GM19238 (cell line): ENCODE results near the gene FCN3.
"Not testable (repeated sequence)": the region's sequence is repeated elsewhere in the genome, so short reads cannot be mapped to it uniquely, and the experiment has no call there.

Source experiments
- DNase-seq: peaks from one replicate; pipeline ENCODE4 v3.0.0; 2011; ENCODE audit warnings: low spot score; ENCODE audit not compliant: insufficient read length

The FCN3 gene

DNA sequence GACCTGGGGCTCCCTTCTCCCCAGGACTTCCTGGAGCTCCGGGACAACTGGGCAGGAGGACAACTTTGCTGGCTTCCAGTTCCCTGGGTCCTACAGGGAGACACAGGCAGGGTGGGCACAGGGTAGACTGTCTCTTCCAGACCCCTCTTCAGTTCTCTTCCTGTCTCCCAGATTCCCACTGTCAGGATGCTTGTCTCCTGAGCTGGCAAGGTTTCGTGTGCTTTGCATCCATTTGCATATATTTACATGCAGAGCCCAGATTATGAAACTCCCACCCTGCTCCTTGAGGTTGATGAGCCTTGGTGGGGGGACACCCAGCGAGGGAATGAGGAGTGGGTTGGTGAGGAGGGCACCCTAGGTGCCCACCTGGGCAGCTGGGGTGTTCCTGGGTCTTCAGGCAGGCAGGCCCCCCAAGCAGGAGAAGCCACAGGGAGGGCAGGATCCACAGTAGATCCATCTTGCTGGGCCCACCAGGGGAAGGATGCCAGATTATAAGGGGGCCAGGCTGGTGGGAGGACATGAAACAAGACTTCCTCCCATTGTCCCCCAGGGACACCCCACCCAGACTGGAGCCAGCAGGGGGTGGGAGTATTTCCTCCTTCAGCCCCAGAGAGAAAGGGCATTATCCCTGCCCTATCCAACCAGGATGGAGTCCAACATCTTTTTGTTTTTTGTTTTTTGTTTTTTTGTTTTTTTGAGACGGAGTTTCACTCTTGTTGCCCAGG, at the start of gene FCN3:
FCN3 (minus strand) TSS at position 463 of the 725 bp plus-strand sequence; CDS start at position 457, 6 bp downstream.
- no peak for DNase-seq

DNA sequence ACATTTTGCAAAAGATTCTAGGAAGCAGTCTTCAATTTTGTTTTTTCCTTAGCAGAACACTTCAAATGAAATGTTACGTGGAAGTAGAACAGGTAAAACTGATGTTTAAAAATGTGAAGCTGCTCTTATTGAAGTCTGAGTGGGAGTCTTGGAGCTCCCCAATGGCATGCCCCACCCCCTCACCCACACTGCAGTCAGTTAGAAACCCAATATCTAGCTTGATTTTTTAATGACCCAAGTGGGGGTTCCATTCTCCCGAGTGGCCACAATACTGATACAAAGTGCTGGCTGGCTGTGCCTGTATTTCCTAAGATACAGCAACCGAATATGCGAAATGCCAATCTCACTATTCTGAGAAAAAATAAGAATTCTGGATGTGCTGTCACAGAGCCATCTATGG, 49.1 kb upstream of the FCN3 start:
- DNase-seq: no peak

DNA sequence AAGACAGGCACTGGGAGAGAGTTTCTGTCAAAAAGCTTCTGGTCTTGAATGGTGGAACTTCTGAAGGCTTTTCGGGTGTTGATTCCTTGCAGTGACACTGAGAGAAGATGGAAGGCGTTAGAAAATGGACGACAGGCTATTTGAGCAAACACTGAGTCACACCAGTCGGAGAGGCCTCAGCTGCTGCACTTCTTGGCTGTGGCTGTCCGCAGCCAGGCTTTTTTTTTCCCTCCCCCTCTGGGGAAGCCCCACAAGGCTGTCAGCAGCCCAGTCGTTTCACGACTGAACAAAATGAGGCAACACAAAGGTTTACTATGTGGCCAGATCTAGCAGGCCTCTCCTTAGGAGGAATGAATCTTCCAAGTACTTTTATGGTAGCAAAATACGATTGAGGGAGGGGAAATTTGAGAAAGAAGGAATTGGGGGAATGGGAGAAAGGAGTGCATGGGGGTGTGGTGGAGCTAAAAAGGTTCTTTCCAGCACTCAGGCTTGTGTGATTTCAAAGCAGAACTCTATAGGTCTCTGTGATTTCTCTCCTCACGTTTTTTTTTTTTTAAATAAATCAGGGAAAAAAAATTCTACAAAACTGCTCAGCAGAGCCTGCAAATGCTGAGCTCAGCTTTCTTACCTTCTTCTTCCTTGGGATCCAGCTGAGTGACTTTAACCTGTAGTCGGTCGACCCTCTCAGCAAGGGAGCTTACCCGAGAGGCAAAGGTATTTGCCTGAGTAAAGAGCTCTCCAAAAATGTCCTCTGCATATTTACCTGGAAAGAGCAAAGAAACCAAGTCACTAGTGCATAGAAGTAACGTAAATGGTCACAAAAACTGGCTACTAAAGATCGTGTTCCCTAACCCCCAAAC, 43.9 kb upstream of the FCN3 start:
- DNase-seq: no peak

DNA sequence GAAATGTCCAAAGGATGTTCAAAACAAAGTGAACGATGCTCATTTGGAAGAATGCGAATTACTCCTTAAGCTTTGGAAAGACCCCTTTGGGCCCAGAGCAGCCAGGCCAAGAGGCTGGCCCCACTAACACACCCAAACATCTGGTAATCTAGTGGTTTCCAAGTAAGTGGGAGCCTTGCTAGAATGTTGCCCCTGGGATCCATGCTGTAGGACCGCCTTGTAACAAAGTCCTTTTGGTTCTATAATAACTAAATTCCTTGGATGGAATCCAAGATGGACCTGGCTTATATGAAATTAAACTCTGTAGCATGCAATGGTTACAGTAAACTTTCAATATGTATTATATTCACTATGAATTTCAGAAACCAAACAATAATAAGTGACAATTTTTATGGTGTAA, 43.1 kb upstream of the FCN3 start:
- DNase-seq: no peak

DNA sequence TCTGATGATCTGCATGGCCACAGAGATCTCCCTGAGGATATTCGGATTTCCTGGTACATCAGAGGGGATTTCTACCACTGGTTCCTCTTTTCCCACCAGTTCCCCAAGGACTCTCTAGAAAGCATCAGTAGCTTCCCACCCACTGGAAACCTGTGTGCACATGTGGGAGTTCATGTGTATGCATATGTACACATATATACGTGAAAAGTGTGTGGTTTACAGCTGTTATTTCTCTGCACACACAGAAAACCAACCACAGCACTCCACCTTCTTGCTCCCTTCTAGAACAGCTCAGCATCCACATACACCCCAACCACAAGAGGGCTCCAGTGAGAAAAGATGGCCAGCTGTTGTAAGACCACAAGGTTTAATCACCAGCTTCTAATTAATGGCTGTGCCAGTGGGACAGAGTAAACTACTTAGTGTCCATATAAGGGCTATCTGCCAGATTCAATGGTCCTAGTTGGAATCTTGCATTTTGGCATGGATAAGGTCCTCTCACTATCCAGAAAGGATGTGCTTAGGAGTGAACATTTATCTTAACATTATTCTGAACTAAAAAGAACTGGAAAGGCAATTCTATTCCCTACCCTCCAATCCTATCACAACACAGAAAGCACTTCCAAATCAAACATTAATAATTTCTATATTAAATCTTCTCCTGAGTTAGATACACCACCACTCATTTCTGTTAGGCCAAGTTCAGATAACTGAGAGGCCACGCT, 41.9 kb upstream of the FCN3 start:
- no peak for DNase-seq

DNA sequence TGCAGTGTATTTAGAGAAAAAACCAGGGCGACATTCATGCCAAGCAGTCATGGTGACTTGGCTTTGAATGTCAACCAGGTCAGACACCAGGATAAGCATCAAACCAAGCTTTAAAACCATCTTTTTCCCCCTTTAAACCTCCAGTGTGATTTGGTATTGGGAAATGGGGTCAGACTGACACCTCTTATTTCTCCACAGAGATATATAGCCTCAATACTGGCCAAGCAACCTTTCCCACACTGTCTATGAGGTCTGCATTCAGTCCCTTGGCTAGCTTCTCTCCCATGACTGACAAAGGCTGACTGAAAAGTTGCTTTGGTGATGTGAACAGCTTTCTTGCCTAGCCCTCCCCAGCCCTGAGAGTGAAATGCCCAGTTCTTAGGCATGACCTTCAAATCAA, 39.5 kb upstream of the FCN3 start:
- no peak for DNase-seq

DNA sequence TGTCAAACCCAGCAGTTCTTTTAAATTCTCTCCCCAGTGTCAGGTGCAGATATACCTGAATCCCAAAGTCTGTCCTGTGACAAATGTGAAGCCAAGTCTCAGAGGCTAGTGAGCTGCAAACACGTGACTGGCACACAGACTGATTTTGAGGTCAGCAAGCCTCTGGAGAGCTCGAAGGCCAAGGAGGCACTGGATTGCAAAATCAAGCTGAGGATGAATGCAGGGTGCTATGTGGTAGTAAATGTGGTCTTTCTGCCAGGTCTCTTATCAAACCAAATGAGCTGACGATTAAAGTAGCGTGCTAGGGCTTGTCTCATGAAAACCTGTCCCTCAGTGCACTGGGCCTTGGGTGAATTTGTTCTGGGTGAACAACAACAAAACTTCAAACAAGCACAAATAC, 38.4 kb upstream of the FCN3 start:
- DNase-seq: no peak

DNA sequence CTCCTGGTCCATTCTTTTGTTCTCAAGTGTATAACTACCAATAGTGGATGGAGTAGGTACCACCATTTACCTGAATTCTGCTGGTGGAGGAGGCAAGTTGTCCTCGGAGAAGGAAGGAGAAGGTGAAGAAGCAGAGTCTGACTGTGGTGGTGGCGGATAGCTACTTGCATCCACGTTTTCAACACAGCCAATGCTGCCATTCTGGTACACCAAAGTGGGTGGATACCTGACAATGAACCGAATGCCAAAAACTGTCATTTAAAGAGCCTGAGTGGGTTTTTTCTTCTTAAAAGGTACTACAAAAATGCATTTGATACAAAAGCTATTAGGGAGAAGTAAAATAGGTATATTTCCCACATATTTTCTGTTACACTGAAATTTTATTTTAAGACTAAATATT, 37.9 kb upstream of the FCN3 start:
- no peak for DNase-seq

DNA sequence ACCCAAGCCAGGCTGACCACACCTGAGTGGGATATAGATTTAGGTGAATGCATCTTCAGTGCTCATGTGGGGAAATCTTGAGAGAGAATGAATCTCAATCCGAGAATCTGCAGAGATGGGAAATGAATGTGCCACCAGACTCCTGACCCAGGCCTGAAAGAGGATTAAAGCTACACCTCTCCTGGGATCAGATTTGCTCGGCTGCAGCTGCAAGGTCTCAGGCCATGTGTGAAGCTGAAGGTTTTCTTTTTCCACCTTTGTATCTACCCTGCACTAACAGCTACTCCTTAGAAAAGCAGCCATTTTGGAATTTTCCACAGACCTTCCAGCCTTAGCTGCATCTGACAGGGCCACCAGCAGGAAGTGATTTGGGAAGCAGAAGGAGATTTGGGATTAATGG, 36.1 kb upstream of the FCN3 start:
- DNase-seq: no peak

DNA sequence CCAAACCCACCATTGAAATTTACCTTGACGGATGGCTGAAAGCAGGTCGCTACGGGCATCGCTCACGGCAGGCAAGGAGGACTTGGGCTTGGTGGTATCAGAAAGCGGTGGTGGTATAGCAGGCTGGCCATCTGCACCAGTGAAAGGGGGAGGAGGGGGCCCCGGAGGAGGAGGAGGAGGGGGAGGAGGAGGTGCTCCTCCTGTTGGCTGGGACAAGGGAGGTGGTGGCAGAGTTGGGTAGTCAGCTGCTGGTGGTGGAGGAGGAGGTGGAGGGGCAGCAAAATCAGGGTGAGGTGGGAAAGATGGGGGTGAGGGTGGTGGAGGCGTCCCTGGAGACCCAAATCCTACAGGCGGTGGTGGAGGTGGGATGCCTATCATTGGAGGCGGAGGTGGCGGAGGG, 35.0 kb upstream of the FCN3 start:
- no peak for DNase-seq

DNA sequence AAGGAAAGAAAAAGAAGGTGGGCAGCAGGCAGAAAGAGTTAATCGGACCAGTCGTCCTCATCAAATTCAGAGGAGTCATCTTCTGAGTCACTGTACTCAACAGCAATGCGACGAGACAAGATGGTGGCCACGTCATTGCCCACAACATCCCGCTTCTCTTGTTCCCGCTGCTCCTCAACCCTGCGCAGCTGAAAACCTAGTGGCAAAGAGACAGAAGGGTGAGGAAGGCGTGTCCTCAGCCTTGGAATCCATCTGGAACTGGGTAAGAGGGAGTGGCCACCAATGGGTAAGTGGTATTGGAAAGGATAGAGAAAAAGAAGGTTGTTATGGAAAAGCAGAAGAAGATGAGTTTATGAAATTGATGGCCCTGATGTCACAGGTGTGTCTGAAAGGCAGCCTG, 33.5 kb upstream of the FCN3 start:
- no peak for DNase-seq

DNA sequence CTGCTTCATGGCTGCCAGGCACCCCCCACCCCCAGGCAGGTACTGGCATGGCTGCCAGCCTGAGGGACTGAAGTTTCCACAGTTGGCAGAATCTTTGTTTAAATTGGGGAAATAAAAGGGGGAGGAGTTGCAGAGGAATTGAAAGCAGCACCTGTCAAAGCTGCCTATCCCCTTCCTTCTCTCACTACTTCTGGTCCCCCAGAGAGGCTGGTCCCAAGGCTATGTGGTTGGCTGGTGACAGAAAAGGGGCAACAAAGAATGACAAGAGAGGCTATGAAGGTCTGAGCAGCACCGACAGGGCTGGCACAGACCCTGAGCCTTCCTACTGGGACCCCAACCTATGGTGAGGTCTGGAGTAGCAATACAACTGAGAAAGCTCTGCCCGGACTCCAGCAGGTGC, 32.2 kb upstream of the FCN3 start:
- DNase-seq: not testable (repeated sequence)

DNA sequence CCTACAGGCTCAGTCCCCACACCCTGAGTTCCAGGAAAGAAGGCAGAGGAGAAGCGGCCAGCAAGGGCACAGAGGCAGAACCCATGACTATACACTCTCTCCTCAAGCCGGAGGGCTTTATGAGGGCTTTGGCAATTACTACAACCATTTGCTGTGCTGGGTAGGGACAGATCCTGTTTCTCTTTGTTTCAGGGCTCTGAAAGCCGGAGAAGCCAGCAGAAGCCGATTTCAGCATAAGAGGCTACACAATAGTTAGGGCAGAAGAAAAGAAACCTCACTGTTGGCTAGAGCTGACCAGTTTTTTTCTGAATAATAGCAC, 31.7 kb upstream of the FCN3 start:
- no peak for DNase-seq

DNA sequence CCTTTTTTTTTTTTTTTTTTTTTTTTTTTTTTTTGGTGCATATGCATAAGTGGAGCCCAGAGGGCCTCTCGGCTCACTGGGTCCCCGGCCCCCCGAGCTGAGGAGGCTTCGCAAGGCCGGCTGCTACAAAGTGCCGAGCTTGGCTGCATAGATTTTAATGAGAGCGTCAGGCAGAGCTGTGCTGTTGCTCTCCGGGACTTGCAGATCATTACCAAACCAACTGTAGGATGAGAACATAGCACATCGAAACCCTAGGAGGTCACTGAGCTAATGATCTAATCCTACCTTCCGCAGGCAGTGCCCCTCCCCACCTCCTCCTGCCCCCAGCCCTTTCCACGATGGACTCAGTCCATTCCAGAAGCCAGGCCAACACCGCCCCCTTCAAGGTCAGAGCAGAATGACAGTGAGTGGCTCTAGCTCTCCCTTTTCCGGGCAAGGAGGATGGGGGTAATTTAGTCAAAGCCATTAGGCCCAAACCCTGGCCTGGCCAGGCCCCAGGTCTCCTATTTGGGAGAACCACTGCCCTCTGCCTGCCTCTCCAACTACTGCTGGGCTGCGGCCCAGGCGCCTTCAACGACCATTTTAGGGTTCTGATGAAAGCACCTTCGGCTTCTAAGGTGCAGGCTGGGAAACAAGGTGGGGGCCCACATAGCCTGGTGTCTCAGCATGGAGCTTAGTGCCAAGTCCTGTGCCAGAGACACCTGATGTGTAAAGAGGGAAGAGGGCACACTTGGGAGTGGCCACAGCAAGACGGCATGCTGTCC, 31.2 kb upstream of the FCN3 start:
- not testable (repeated sequence) for DNase-seq

DNA sequence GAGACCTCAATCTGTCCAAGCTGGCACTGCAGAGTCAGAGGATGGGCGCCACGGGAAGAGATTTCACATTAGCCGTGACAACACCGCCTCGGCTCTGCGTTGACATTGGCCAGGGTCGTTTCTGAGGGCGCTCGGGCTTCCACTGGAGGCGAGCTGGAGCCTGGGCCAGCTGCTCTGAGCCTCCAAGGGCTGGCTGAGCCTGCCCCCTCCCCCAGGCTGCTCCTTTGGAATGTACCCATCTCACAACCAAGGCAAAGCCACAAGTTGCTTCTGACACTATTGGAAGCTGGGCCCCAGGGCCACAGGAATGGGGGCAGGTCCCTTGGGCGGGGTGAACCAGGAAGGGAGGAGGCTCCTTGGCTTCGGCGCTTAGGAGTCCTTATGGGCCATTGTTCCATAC, 30.4 kb upstream of the FCN3 start:
- no peak for DNase-seq

DNA sequence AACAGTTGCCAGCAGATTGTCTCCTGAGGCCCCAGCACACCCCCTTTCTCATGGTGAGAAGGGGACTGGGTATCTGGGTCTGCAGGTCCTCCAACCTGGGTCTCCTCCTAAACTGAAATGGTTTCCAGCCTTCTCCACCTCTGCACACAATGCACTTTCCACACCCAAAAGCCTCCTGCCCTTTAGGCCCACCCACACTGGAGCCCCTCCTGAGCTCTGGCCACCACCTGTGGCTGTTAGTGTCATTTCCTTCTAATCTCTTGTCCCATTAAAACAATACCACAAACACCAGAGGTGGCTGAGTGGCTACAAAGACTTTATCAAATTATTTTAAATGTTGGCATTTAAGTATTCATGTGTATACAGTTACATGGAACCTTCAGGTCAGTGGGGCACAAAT, 29.3 kb upstream of the FCN3 start:
- DNase-seq: no peak

DNA sequence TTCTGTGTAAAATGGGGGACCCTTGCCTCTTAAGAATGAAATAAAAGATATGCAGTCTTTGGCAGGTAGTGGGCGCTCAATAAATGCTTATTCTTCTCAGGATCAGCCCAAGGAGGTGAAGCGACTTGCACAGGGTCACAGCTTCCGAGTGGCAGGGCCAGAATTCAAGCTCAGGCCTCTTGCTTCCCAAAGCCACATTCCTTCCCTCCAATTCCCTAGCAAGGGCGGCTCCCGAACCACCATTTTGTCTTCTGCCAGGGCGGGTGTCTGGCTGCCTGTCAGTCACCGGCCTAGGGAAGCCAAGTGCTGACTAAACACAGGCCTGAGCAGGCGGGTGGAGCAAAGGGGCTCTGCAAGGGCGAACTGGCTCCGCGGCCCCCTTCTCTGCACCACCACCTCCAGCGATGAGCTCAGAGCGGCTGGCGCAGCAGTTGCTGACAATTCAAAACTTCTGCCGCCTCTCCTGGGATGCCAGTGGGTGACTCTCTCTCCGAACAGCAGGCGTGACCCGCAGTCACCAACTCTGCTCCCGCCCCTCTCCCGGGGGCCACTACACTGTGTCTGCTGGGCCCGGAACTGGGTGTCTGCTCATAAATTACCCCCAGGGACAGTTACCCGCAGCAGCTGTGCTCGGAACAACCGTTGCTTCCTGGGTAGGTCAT, 28.6 kb upstream of the FCN3 start:
- peak; percentile 65 for DNase-seq

DNA sequence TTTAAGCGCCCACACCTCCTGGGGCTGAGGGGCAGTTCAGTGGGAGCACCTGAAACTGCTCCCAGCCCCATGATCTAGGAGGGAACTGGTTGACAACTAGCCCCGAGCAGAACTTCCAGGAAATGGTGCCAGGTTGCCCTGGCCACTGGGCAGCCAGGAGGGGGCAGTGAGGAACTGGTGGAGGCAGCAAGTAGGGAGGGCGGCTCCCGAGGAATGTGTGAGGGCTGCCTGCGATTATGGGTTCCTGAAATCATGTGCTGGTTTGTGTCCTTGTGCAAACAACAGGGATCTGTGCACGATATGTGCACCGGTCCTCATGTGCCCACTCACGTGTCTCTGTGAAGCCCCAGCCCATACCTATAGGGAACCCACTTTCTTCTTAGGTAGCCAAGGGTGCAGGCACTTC, 27.7 kb upstream of the FCN3 start:
- DNase-seq: no peak

DNA sequence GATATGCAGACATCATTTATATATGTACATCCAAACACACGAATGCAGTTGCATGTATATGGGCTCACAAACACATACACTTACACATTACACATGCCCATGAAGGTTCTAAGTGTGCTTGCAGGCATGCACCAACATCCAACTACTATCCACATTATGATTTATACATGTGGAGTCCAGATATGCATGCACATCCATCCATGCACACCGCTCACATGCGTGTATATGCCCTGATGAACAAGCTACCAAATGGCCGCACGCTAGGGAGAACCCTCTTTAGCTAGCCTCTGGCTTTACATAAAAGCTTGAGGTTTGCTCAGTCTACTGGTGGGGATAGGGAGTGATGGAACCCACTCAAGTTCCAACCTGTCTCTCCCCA, 26.3 kb upstream of the FCN3 start:
- DNase-seq: no peak

DNA sequence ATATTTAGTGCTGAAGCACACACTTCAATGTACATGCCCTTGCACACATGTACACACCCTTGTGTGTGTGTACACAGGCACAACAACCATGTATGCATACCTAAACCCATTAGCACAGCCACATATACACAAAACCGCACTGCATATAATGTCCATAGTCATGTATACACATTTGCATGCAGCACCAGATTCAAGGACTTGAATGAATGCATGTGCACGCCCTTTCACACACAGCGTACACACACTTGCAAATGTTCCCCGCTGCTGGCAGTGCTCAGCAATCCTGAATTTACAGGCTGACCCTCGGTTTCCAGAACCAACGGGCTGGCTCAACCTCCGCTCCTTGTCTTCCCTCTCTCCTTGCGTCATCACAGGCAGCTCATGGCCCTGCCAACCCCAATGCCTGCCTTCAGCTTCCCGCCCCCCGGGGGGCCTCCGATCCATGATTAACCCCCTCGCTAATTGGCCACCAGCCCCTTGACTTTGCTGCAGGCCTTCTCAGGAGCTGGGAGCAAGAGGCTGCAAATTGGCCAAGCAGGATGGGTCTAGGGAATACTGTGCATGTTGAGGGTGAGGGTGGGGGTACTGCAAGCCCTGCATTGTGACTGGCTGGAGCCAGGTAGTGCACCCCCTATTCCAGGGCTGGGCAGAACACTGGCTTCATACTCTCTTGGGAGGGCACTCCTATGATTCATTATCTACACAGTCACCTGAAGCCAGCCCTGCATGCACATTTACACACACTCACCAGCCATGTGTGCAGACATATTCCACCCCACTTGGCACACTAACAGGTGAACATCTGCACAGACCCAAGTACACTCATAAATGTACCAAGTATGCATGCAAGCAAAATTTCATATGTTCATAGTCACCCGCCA, 25.7 kb upstream of the FCN3 start:
- no peak for DNase-seq
